ENCODE results near the gene TMEM151B.
"Not testable (repeated sequence)": the region's sequence is repeated elsewhere in the genome, so short reads cannot be mapped to it uniquely, and the experiment has no call there.

The TMEM151B gene

GRCh38 chr6:44328203-44328602, 58.0 kb downstream of the TMEM151B start:
- not testable (repeated sequence) for H3K36me3 ChIP-seq (ENCODE audit: control insufficient read depth, insufficient read depth, low read length); H3K4me1 ChIP-seq (ENCODE audit: control insufficient read depth, insufficient read depth, low read length, poor library complexity, severe bottlenecking); H3K4me3 ChIP-seq (ENCODE audit: extremely low read depth, insufficient read depth, low read length, poor library complexity, severe bottlenecking); H3K27ac ChIP-seq (ENCODE audit: low read depth, low read length, severe bottlenecking); H3K9me3 ChIP-seq (ENCODE audit: control insufficient read depth, low read length)
- WGBS, 2 experiments (ENCODE audit: insufficient coverage in 2 of 2), result 100% methylated on average over 1 of the region's 9 CpGs; no CpG with 5 or more reads in 1 of the 2 experiments

GRCh38 chr6:44329858-44330257, 59.6 kb downstream of the TMEM151B start:
- no peaks in the 10 kb centered on the region for H3K9me3 ChIP-seq (ENCODE audit: control insufficient read depth, low read length)
- no peak overlapping the region for H3K27ac ChIP-seq (ENCODE audit: low read depth, low read length, severe bottlenecking)
- 44 to 71% methylated on average over 2 to 4 of the region's 5 CpGs for WGBS, 2 experiments (ENCODE audit: insufficient coverage in 2 of 2)
- H3K4me1 ChIP-seq (ENCODE audit: control insufficient read depth, insufficient read depth, low read length, poor library complexity, severe bottlenecking), result no peaks in the 10 kb centered on the region
- H3K4me3 ChIP-seq (ENCODE audit: extremely low read depth, insufficient read depth, low read length, poor library complexity, severe bottlenecking), result no peak overlapping the region
- no peaks in the 10 kb centered on the region for H3K36me3 ChIP-seq (ENCODE audit: control insufficient read depth, insufficient read depth, low read length)

- WGBS, 2 experiments (ENCODE audit: insufficient coverage in 2 of 2), result 67% methylated on average over 3 to 5 of the region's 7 CpGs
- Histone ChIP-seq H3K36me3 (ENCODE audit: control insufficient read depth, insufficient read depth, low read length) (no peaks in the 10 kb centered on the region), H3K4me3 (ENCODE audit: extremely low read depth, insufficient read depth, low read length, poor library complexity, severe bottlenecking) (no peak overlapping the region), H3K27ac (ENCODE audit: low read depth, low read length, severe bottlenecking) (no peak overlapping the region), H3K4me1 (ENCODE audit: control insufficient read depth, insufficient read depth, low read length, poor library complexity, severe bottlenecking) (no peaks in the 10 kb centered on the region), H3K9me3 (ENCODE audit: control insufficient read depth, low read length) (no peaks in the 10 kb centered on the region)
Observed at GRCh38 chr6:44332585-44332984, 62.3 kb downstream of the TMEM151B start.

GRCh38 chr6:44333273-44333919, 63.1 kb downstream of the TMEM151B start:
- Histone ChIP-seq H3K4me1 (ENCODE audit: control insufficient read depth, insufficient read depth, low read length, poor library complexity, severe bottlenecking) (no peaks in the 10 kb centered on the region), H3K27ac (ENCODE audit: low read depth, low read length, severe bottlenecking) (no peak overlapping the region), H3K9me3 (ENCODE audit: control insufficient read depth, low read length) (no peaks in the 10 kb centered on the region), H3K4me3 (ENCODE audit: extremely low read depth, insufficient read depth, low read length, poor library complexity, severe bottlenecking) (no peak overlapping the region), H3K36me3 (ENCODE audit: control insufficient read depth, insufficient read depth, low read length) (no peaks in the 10 kb centered on the region)
- 89 to 91% methylated on average over 11 of the region's 11 CpGs for WGBS, 2 experiments (ENCODE audit: insufficient coverage in 2 of 2)

GRCh38 chr6:44333942-44334341, 63.7 kb downstream of the TMEM151B start:
- Histone ChIP-seq H3K27ac (ENCODE audit: low read depth, low read length, severe bottlenecking) (no peak overlapping the region), H3K36me3 (ENCODE audit: control insufficient read depth, insufficient read depth, low read length) (no peaks in the 10 kb centered on the region), H3K4me1 (ENCODE audit: control insufficient read depth, insufficient read depth, low read length, poor library complexity, severe bottlenecking) (no peaks in the 10 kb centered on the region), H3K4me3 (ENCODE audit: extremely low read depth, insufficient read depth, low read length, poor library complexity, severe bottlenecking) (no peak overlapping the region), H3K9me3 (ENCODE audit: control insufficient read depth, low read length) (no peaks in the 10 kb centered on the region)
- 85 to 93% methylated on average over 3 of the region's 5 CpGs for WGBS, 2 experiments (ENCODE audit: insufficient coverage in 2 of 2)

GRCh38 chr6:44335631-44336030, 65.4 kb downstream of the TMEM151B start:
- no peaks in the 10 kb centered on the region for H3K4me1 ChIP-seq (ENCODE audit: control insufficient read depth, insufficient read depth, low read length, poor library complexity, severe bottlenecking)
- no peaks in the 10 kb centered on the region for H3K36me3 ChIP-seq (ENCODE audit: control insufficient read depth, insufficient read depth, low read length)
- no CpG with 5 or more reads among the region's 1 CpG for WGBS, 2 experiments (ENCODE audit: insufficient coverage in 2 of 2)
- no peaks in the 10 kb centered on the region for H3K9me3 ChIP-seq (ENCODE audit: control insufficient read depth, low read length)
- H3K4me3 ChIP-seq (ENCODE audit: extremely low read depth, insufficient read depth, low read length, poor library complexity, severe bottlenecking), result no peak overlapping the region
- H3K27ac ChIP-seq (ENCODE audit: low read depth, low read length, severe bottlenecking), result no peak overlapping the region

- 3 to 4% methylated on average over 9 to 11 of the region's 11 CpGs for WGBS, 2 experiments (ENCODE audit: insufficient coverage in 2 of 2)
- H3K4me1 ChIP-seq (ENCODE audit: control insufficient read depth, insufficient read depth, low read length, poor library complexity, severe bottlenecking), result no peaks in the 10 kb centered on the region
Observed at GRCh38 chr6:44338228-44339122, 68.2 kb downstream of the TMEM151B start.

GRCh38 chr6:44339301-44339700, 69.1 kb downstream of the TMEM151B start:
- 85 to 92% methylated on average over 4 to 5 of the region's 5 CpGs for WGBS, 2 experiments (ENCODE audit: insufficient coverage in 2 of 2)
- no peaks in the 10 kb centered on the region for H3K9me3 ChIP-seq (ENCODE audit: control insufficient read depth, low read length)
- H3K4me3 ChIP-seq (ENCODE audit: extremely low read depth, insufficient read depth, low read length, poor library complexity, severe bottlenecking), result no peak overlapping the region
- no peaks in the 10 kb centered on the region for H3K4me1 ChIP-seq (ENCODE audit: control insufficient read depth, insufficient read depth, low read length, poor library complexity, severe bottlenecking)
- H3K27ac ChIP-seq (ENCODE audit: low read depth, low read length, severe bottlenecking), result no peak overlapping the region
- no peaks in the 10 kb centered on the region for H3K36me3 ChIP-seq (ENCODE audit: control insufficient read depth, insufficient read depth, low read length)

More at GRCh38 chr6:44338228-44339122, 68.2 kb downstream of the TMEM151B start:
- H3K9me3 ChIP-seq (ENCODE audit: control insufficient read depth, low read length), result no peaks in the 10 kb centered on the region
- H3K27ac ChIP-seq (ENCODE audit: low read depth, low read length, severe bottlenecking), result no peak overlapping the region
- no peak overlapping the region for H3K4me3 ChIP-seq (ENCODE audit: extremely low read depth, insufficient read depth, low read length, poor library complexity, severe bottlenecking)
- H3K36me3 ChIP-seq (ENCODE audit: control insufficient read depth, insufficient read depth, low read length), result no peaks in the 10 kb centered on the region

- H3K4me3 ChIP-seq (ENCODE audit: extremely low read depth, insufficient read depth, low read length, poor library complexity, severe bottlenecking), result no peak overlapping the region
- WGBS, 2 experiments (ENCODE audit: insufficient coverage in 2 of 2), result 72 to 74% methylated on average over 5 to 6 of the region's 7 CpGs
- H3K36me3 ChIP-seq (ENCODE audit: control insufficient read depth, insufficient read depth, low read length), result no peaks in the 10 kb centered on the region
- no peaks in the 10 kb centered on the region for H3K9me3 ChIP-seq (ENCODE audit: control insufficient read depth, low read length)
- H3K27ac ChIP-seq (ENCODE audit: low read depth, low read length, severe bottlenecking), result no peak overlapping the region
- no peaks in the 10 kb centered on the region for H3K4me1 ChIP-seq (ENCODE audit: control insufficient read depth, insufficient read depth, low read length, poor library complexity, severe bottlenecking)
Observed at GRCh38 chr6:44339763-44340625, 69.7 kb downstream of the TMEM151B start.

- H3K4me1 ChIP-seq (ENCODE audit: control insufficient read depth, insufficient read depth, low read length, poor library complexity, severe bottlenecking), result no peaks in the 10 kb centered on the region
- no peak overlapping the region for H3K27ac ChIP-seq (ENCODE audit: low read depth, low read length, severe bottlenecking)
- WGBS, 2 experiments (ENCODE audit: insufficient coverage in 2 of 2), result 82 to 88% methylated on average over 3 to 7 of the region's 8 CpGs
- H3K36me3 ChIP-seq (ENCODE audit: control insufficient read depth, insufficient read depth, low read length), result no peaks in the 10 kb centered on the region
- H3K9me3 ChIP-seq (ENCODE audit: control insufficient read depth, low read length), result no peaks in the 10 kb centered on the region
- no peak overlapping the region for H3K4me3 ChIP-seq (ENCODE audit: extremely low read depth, insufficient read depth, low read length, poor library complexity, severe bottlenecking)
Observed at GRCh38 chr6:44341095-44341890, 71.0 kb downstream of the TMEM151B start.
